Measurements from ENCODE around the gene TMEM131L. TPM values are rescaled to one million over a fixed set of nuclear protein-coding genes. Genes with fewer than 3 reads are reported as not detected.

TMEM131L gene
- total and polyA plus RNA-seq, 8 donors = 2.4 to 40.0 (median 13.6) TPM

DNA sequence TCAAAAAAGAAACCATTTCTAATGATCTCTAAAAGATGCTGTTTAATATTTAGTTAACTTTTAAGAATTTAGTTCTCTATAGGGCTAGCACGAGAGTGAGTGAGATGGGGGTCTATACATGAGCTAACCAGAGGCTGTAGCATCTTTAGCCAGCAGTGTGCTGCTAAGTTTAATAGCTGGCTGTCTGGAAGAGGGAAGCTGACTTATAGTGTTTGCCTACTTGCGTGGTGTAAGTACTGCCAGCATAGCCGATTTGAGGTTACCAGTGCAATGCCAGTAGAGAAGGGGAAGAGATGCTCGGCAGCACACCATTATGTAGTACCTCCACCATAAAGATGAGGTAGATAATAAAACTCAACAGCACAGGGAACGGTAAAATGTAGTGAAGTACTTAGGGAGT is 47.1 kb upstream of the TMEM131L start:
- Histone ChIP-seq H3K4me1 (no peaks in the 10 kb centered on the region), H3K36me3 (no peaks in the 10 kb centered on the region), H3K9me3 (no peaks in the 10 kb centered on the region), H3K4me3 (no peak overlapping the region), H3K27ac (no peak overlapping the region), H3K27me3 (no peaks in the 10 kb centered on the region)
- no peak for TF ChIP-seq EP300 (IDR thresholded peaks at IDR 0.05)
- TF ChIP-seq, protein P1, sequence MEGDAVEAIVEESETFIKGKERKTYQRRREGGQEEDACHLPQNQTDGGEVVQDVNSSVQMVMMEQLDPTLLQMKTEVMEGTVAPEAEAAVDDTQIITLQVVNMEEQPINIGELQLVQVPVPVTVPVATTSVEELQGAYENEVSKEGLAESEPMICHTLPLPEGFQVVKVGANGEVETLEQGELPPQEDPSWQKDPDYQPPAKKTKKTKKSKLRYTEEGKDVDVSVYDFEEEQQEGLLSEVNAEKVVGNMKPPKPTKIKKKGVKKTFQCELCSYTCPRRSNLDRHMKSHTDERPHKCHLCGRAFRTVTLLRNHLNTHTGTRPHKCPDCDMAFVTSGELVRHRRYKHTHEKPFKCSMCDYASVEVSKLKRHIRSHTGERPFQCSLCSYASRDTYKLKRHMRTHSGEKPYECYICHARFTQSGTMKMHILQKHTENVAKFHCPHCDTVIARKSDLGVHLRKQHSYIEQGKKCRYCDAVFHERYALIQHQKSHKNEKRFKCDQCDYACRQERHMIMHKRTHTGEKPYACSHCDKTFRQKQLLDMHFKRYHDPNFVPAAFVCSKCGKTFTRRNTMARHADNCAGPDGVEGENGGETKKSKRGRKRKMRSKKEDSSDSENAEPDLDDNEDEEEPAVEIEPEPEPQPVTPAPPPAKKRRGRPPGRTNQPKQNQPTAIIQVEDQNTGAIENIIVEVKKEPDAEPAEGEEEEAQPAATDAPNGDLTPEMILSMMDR (IDR thresholded peaks at IDR 0.05) = no peak
- no peak for TF ChIP-seq POLR2AphosphoS5 (IDR thresholded peaks at IDR 0.05)
- no peak for TF ChIP-seq POLR2A (IDR thresholded peaks at IDR 0.05)
- whole genome bisulfite sequencing, 5 donors = 77 to 87% (median 83%) methylated on average over 5 of the region's 5 CpGs
- no peak for DNase-seq
- intact Hi-C loops (cut with DNase I; ENCODE audit: low total_unique reads) = no loop called here

DNA sequence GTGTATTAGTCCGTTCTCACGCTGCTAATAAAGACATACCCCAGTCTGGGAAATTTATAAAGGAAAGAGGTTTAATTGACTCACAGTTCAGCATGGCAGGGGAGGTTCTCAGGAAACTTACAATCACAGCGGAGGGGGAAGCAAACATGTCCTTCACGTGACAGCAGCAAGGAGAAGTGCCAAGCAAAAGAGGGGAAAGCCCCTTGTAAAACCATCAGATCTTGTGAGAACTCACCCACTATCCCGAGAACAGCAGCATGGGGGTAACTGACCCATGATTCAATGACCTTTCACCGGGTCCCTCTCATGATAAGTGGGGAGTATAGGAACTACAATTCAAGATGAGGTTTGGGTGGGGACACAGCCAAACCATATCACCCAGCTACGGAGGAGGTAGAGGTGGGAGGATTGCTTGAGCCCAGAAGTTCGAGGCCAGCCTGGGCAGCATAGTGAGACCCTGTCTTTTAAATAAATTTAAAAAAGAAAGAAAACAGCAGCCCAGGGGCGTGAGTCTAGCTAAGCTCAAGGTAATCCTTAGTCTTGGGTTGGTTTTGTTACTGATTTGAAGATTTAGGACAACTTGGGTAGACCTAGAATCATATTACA is 46.4 kb upstream of the TMEM131L start:
- intact Hi-C loops (cut with DNase I; ENCODE audit: low total_unique reads) = no loop called here
- 78 to 85% (median 83%) methylated on average over 9 of the region's 9 CpGs for WGBS, 5 donors
- Histone ChIP-seq H3K4me3 (no peak overlapping the region), H3K27me3 (no peaks in the 10 kb centered on the region), H3K9me3 (no peaks in the 10 kb centered on the region), H3K27ac (no peak overlapping the region), H3K36me3 (no peaks in the 10 kb centered on the region), H3K4me1 (no peaks in the 10 kb centered on the region)
- DNase-seq = no peak
- TF ChIP-seq, protein P1 (IDR thresholded peaks at IDR 0.05) = no peak
- no peak for TF ChIP-seq POLR2AphosphoS5 (IDR thresholded peaks at IDR 0.05)

DNA sequence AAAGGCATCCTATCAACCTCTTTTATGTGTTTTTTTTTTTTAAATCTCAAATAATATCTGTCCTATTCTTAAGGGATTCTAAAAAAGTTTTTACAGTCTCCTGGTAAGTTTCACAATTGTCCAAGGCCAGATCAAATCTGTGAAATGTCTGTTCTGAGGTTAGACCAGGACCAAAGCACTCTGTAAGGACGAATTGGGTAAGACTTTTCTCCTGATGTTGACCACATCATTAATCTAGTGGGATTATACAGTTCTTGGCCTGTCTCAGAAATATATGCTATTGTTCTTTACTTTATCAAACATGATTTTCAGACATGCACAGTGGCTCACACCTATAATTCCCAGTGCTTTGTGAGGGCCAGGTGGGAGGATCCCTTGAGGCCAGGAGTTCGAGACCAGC is 45.8 kb upstream of the TMEM131L start:
- TF ChIP-seq, protein P1 (IDR thresholded peaks at IDR 0.05) = no peak
- TF ChIP-seq POLR2A (IDR thresholded peaks at IDR 0.05) (no peak), POLR2AphosphoS5 (IDR thresholded peaks at IDR 0.05) (no peak), EP300 (IDR thresholded peaks at IDR 0.05) (no peak)
- DNase-seq = no peak
- Histone ChIP-seq H3K4me3 (no peak overlapping the region), H3K9me3 (no peaks in the 10 kb centered on the region), H3K27me3 (no peaks in the 10 kb centered on the region), H3K36me3 (no peaks in the 10 kb centered on the region), H3K27ac (no peak overlapping the region), H3K4me1 (no peaks in the 10 kb centered on the region)
- intact Hi-C loops (cut with DNase I; ENCODE audit: low total_unique reads) = no loop called here
- 75 to 92% (median 91%) methylated on average over 2 of the region's 2 CpGs for WGBS, 5 donors

DNA sequence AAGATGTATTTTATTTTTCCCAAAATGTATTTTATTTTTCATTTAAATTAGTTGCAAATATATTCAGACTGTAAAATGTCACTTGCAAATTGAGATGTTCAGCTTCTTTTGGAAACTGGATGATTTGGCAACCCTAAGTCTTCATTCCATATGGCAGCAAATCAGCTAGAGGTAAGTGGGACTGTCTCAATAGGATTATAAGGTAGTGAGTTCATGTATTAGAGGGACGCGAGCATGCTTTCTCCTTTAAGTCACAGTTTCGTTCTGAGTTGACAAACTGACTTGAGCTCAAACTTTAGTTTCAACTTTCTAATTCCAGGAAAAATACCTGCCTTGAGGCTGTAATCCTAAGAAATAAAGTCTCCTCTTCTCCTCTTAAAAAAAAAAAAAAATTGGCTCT is 44.2 kb upstream of the TMEM131L start:
- no peaks in the 10 kb centered on the region for H3K36me3 ChIP-seq
- no peak overlapping the region for H3K27ac ChIP-seq
- no peak for DNase-seq
- 76 to 96% (median 90%) methylated on average over 3 of the region's 3 CpGs for WGBS, 5 donors
- intact Hi-C loops (cut with DNase I; ENCODE audit: low total_unique reads) = no loop called here
- H3K4me3 ChIP-seq = no peak overlapping the region
- no peaks in the 10 kb centered on the region for H3K4me1 ChIP-seq
- H3K27me3 ChIP-seq = no peaks in the 10 kb centered on the region
- H3K9me3 ChIP-seq = no peaks in the 10 kb centered on the region
- TF ChIP-seq, protein P1 (IDR thresholded peaks at IDR 0.05) = no peak
- TF ChIP-seq POLR2A (IDR thresholded peaks at IDR 0.05) = no peak
- no peak for TF ChIP-seq POLR2AphosphoS5 (IDR thresholded peaks at IDR 0.05)
- TF ChIP-seq EP300 (IDR thresholded peaks at IDR 0.05) = no peak
